SK-N-SH (cell line): ENCODE data around the gene LRCH4. TPM values are rescaled to one million over a fixed set of nuclear protein-coding genes. Genes with fewer than 3 reads are reported as not detected.

ENCODE experiments used
- polyA plus RNA-seq, 3 experiments: library from polyadenylated mRNA; depleted of rRNA; stranded (reverse); fragments of >200 nt; gene quantifications; 2 replicates each; pipeline ENCODE4 v1.2.3, GENCODE V29; 2012
- small RNA-seq, 7 experiments: library from RNA; depleted of rRNA; stranded (forward); fragments of <200 nt; gene quantifications; one replicate each; pipeline ENCODE3, GENCODE V24; 2012

Gene LRCH4
- polyA plus RNA-seq, 1 of the 3 experiments (the other 2 are of a cell fraction), result 29.8 TPM

Small RNAs within 50 kb of the gene (small RNA-seq; reads per million reads assigned to genes)
- gene RN7SL416P, result 0 reads per million in 7 experiments
- 0 reads per million in 7 experiments for gene SAP25

Other genes starting within 250 kb of the LRCH4 start
- 55.4 and 63.7 TPM in 2 replicates for gene PILRB, start 228.0 kb downstream of the LRCH4 start, polyA plus RNA-seq (2012; rRNA removed)
- gene PILRA, start 212.6 kb downstream of the LRCH4 start, polyA plus RNA-seq (2012; rRNA removed), result 0.89 and 0.99 TPM in 2 replicates
- gene ZCWPW1, start 157.4 kb downstream of the LRCH4 start, polyA plus RNA-seq (2012; rRNA removed), result 3.4 and 4.1 TPM in 2 replicates
- gene MEPCE, start 156.3 kb downstream of the LRCH4 start, polyA plus RNA-seq (2012; rRNA removed), result 16.7 and 20.2 TPM in 2 replicates
- 66.9 and 75.9 TPM in 2 replicates for gene PPP1R35, start 149.6 kb downstream of the LRCH4 start, polyA plus RNA-seq (2012; rRNA removed)
- 0.93 and 1.5 TPM in 2 replicates for gene SPACDR, start 121.9 kb downstream of the LRCH4 start, polyA plus RNA-seq (2012; rRNA removed)
- gene TSC22D4, start 106.9 kb downstream of the LRCH4 start, polyA plus RNA-seq (2012; rRNA removed), result 20.3 and 32.7 TPM in 2 replicates
- gene NYAP1, start 102.2 kb downstream of the LRCH4 start, polyA plus RNA-seq (2012; rRNA removed), result 3.9 and 6.0 TPM in 2 replicates
- gene AGFG2, start 46.9 kb downstream of the LRCH4 start, polyA plus RNA-seq (2012; rRNA removed), result 16.1 and 23.1 TPM in 2 replicates
- 1.0 and 1.2 TPM in 2 replicates for gene SAP25, start 12.2 kb downstream of the LRCH4 start, polyA plus RNA-seq (2012; rRNA removed)
- gene FBXO24, start 199 bp upstream of the LRCH4 start, polyA plus RNA-seq (2012; rRNA removed), result 0.71 and 0.94 TPM in 2 replicates
- 190 and 448 TPM in 2 replicates for gene PCOLCE, start 16.2 kb upstream of the LRCH4 start, polyA plus RNA-seq (2012; rRNA removed)
- gene MOSPD3, start 26.4 kb upstream of the LRCH4 start, polyA plus RNA-seq (2012; rRNA removed), result 30.0 and 61.7 TPM in 2 replicates
- 0.30 and 0.32 TPM in 2 replicates for gene TFR2, start 55.4 kb upstream of the LRCH4 start, polyA plus RNA-seq (2012; rRNA removed)
- 0.67 and 0.93 TPM in 2 replicates for gene ACTL6B, start 70.3 kb upstream of the LRCH4 start, polyA plus RNA-seq (2012; rRNA removed)
- 276 and 398 TPM in 2 replicates for gene GNB2, start 87.6 kb upstream of the LRCH4 start, polyA plus RNA-seq (2012; rRNA removed)
- gene GIGYF1, start 108.1 kb upstream of the LRCH4 start, polyA plus RNA-seq (2012; rRNA removed), result 17.4 and 19.4 TPM in 2 replicates
- 63.8 and 81.8 TPM in 2 replicates for gene POP7, start 120.0 kb upstream of the LRCH4 start, polyA plus RNA-seq (2012; rRNA removed)
- gene EPO, start 134.3 kb upstream of the LRCH4 start, polyA plus RNA-seq (2012; rRNA removed), result not detected in 2 replicates
- not detected in 2 replicates for gene ZAN, start 147.5 kb upstream of the LRCH4 start, polyA plus RNA-seq (2012; rRNA removed)
- 51.1 and 64.4 TPM in 2 replicates for gene EPHB4, start 241.4 kb upstream of the LRCH4 start, polyA plus RNA-seq (2012; rRNA removed)